Measurements from ENCODE around the gene TALDO1.

Gene TALDO1

GRCh38 chr11:719214-720016 is 27.8 kb upstream of the TALDO1 start:
- no peak for TF ChIP-seq CTCF (IDR thresholded peaks at IDR 0.05; ENCODE audit: low read depth, low read length, missing control alignments)
- in situ Hi-C loops (cut with HindIII; ENCODE audit: low sequenced_read_pairs), result no loop called here
- no peak for DNase-seq (ENCODE audit: low read depth)
- no peak overlapping the region for H3K4me3 ChIP-seq (ENCODE audit: low read depth, low read length)

- in situ Hi-C loops (cut with HindIII; ENCODE audit: low sequenced_read_pairs), result no loop called here
- no peak for TF ChIP-seq CTCF (IDR thresholded peaks at IDR 0.05; ENCODE audit: low read depth, low read length, missing control alignments)
- H3K4me3 ChIP-seq (ENCODE audit: low read depth, low read length), result no peak overlapping the region
- DNase-seq (ENCODE audit: low read depth), result no peak
Measured at GRCh38 chr11:720017-720641, 27.1 kb upstream of the TALDO1 start.

GRCh38 chr11:720642-721246 is 26.5 kb upstream of the TALDO1 start:
- no peak for TF ChIP-seq CTCF (IDR thresholded peaks at IDR 0.05; ENCODE audit: low read depth, low read length, missing control alignments)
- DNase-seq (ENCODE audit: low read depth), result no peak
- in situ Hi-C loops (cut with HindIII; ENCODE audit: low sequenced_read_pairs), result no loop called here
- H3K4me3 ChIP-seq (ENCODE audit: low read depth, low read length), result no peak overlapping the region

GRCh38 chr11:721247-721740 is 26.0 kb upstream of the TALDO1 start:
- in situ Hi-C loops (cut with HindIII; ENCODE audit: low sequenced_read_pairs), result no loop called here
- H3K4me3 ChIP-seq (ENCODE audit: low read depth, low read length), result no peak overlapping the region
- TF ChIP-seq CTCF (IDR thresholded peaks at IDR 0.05; ENCODE audit: low read depth, low read length, missing control alignments), result no peak
- no peak for DNase-seq (ENCODE audit: low read depth)

GRCh38 chr11:721741-722345 is 25.4 kb upstream of the TALDO1 start:
- no peak overlapping the region for H3K4me3 ChIP-seq (ENCODE audit: low read depth, low read length)
- in situ Hi-C loops (cut with HindIII; ENCODE audit: low sequenced_read_pairs), result no loop called here
- no peak for DNase-seq (ENCODE audit: low read depth)
- TF ChIP-seq CTCF (IDR thresholded peaks at IDR 0.05; ENCODE audit: low read depth, low read length, missing control alignments), result no peak

- H3K4me3 ChIP-seq (ENCODE audit: low read depth, low read length), result no peak overlapping the region
- no peak for DNase-seq (ENCODE audit: low read depth)
- in situ Hi-C loops (cut with HindIII; ENCODE audit: low sequenced_read_pairs), result no loop called here
- TF ChIP-seq CTCF (IDR thresholded peaks at IDR 0.05; ENCODE audit: low read depth, low read length, missing control alignments), result no peak
Measured at GRCh38 chr11:722346-722811, 24.9 kb upstream of the TALDO1 start.

All from astrocyte of the cerebellum (primary cell).